IPS-18c (cell line): Measurements from ENCODE around the gene MYO1B.

Experiments used
- H3K4me3 ChIP-seq: 2 replicates; pipeline ENCODE4 v1.7.0; 2013; ENCODE audit warnings: low read depth, mild to moderate bottlenecking, low read length, moderate library complexity; ENCODE audit not compliant: insufficient read depth
- H3K9me3 ChIP-seq: one replicate; pipeline ENCODE4 v1.6.1; 2013; ENCODE audit warnings: mild to moderate bottlenecking, low read length, moderate library complexity; ENCODE audit not compliant: control insufficient read depth, insufficient read depth

MYO1B gene

GRCh38 chr2:191247381-191248057 lies 2.3 kb downstream of the MYO1B start:
- Histone ChIP-seq H3K4me3 (no peak overlapping the region; the same call in 1 of the 2 replicates), H3K9me3 (peaks cover 4% of the 10 kb centered on the region)

GRCh38 chr2:191249156-191249813 lies 4.1 kb downstream of the MYO1B start:
- peaks cover 4% of the 10 kb centered on the region for H3K9me3 ChIP-seq
- H3K4me3 ChIP-seq = no peak overlapping the region

GRCh38 chr2:191250400-191250799 lies 5.2 kb downstream of the MYO1B start:
- H3K9me3 ChIP-seq = peaks cover 4% of the 10 kb centered on the region
- H3K4me3 ChIP-seq = no peak overlapping the region

- no peak overlapping the region for H3K4me3 ChIP-seq
- H3K9me3 ChIP-seq = no peaks in the 10 kb centered on the region
These were observed 5.8 kb downstream of the MYO1B start for GRCh38 chr2:191250986-191251385.

- H3K4me3 ChIP-seq = no peak overlapping the region
- H3K9me3 ChIP-seq = no peaks in the 10 kb centered on the region
These were observed 7.5 kb downstream of the MYO1B start for GRCh38 chr2:191252699-191253098.

- no peaks in the 10 kb centered on the region for H3K9me3 ChIP-seq
- H3K4me3 ChIP-seq = no peak overlapping the region
These were observed 8.3 kb downstream of the MYO1B start for GRCh38 chr2:191253476-191253875.

GRCh38 chr2:191255271-191255670 lies 10.1 kb downstream of the MYO1B start:
- Histone ChIP-seq H3K4me3 (no peak overlapping the region), H3K9me3 (no peaks in the 10 kb centered on the region)

GRCh38 chr2:191255756-191256312 lies 10.6 kb downstream of the MYO1B start:
- no peaks in the 10 kb centered on the region for H3K9me3 ChIP-seq
- no peak overlapping the region for H3K4me3 ChIP-seq

GRCh38 chr2:191257934-191258333 lies 12.7 kb downstream of the MYO1B start:
- H3K4me3 ChIP-seq = no peak overlapping the region
- no peaks in the 10 kb centered on the region for H3K9me3 ChIP-seq

- H3K4me3 ChIP-seq = no peak overlapping the region
- H3K9me3 ChIP-seq = no peaks in the 10 kb centered on the region
These were observed 13.8 kb downstream of the MYO1B start for GRCh38 chr2:191258996-191259395.

GRCh38 chr2:191262436-191262835 lies 17.2 kb downstream of the MYO1B start:
- no peaks in the 10 kb centered on the region for H3K9me3 ChIP-seq
- no peak overlapping the region for H3K4me3 ChIP-seq

- Histone ChIP-seq H3K4me3 (no peak overlapping the region), H3K9me3 (no peaks in the 10 kb centered on the region)
These were observed 17.8 kb downstream of the MYO1B start for GRCh38 chr2:191263050-191263449.

GRCh38 chr2:191264647-191265081 lies 19.5 kb downstream of the MYO1B start:
- H3K4me3 ChIP-seq = no peak overlapping the region
- no peaks in the 10 kb centered on the region for H3K9me3 ChIP-seq

GRCh38 chr2:191265311-191266170 lies 20.3 kb downstream of the MYO1B start:
- no peaks in the 10 kb centered on the region for H3K9me3 ChIP-seq
- no peak overlapping the region for H3K4me3 ChIP-seq

- no peaks in the 10 kb centered on the region for H3K9me3 ChIP-seq
- no peak overlapping the region for H3K4me3 ChIP-seq
These were observed 21.0 kb downstream of the MYO1B start for GRCh38 chr2:191266201-191266600.

- no peak overlapping the region for H3K4me3 ChIP-seq
- H3K9me3 ChIP-seq = no peaks in the 10 kb centered on the region
These were observed 23.4 kb downstream of the MYO1B start for GRCh38 chr2:191268596-191268995.

- Histone ChIP-seq H3K4me3 (no peak overlapping the region), H3K9me3 (no peaks in the 10 kb centered on the region)
These were observed 25.3 kb downstream of the MYO1B start for GRCh38 chr2:191270306-191271161.
